CD1c-positive myeloid dendritic cell (primary cell): Measurements from ENCODE around the gene RNF113B.

ENCODE experiments used
- DNase-seq: peaks from one replicate; pipeline ENCODE4 v3.0.0-alpha.2; 2016; ENCODE audit errors: extremely low spot score

The RNF113B gene

DNA sequence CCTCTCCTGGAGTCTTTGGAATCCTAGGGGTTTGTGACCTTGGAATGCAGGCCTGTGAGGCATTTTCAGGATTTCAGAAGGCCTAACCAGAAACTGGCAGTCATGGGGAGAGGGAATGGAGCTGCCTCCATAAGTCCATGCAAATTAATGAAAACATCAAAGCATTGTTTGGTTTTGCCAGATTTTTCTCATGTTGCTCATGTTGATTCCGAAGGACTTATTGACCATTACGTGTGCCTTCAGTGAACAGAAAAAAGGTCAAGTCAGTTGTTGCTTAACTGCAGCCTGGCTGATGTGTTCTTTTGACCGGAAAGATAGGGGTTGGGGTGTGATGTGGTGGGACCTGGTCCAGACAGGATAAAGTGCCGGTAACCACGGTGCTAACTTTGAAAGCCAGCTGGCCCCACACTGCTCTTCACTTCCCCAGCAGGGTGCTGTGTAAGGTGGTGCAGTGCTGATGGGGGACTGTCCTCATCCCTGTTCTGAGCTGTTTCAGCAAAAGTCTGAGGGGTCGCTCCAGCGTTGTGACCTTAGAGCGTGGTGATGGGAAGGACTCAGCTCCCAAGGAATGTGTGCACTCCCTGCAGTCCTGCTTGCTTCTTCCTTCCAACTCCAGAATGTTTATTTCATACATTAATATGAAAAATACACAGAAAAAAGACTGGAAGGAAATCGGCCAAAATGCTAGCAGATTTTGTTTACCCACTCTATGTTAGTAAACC, 3.5 kb downstream of the RNF113B start:
- no peak for DNase-seq

DNA sequence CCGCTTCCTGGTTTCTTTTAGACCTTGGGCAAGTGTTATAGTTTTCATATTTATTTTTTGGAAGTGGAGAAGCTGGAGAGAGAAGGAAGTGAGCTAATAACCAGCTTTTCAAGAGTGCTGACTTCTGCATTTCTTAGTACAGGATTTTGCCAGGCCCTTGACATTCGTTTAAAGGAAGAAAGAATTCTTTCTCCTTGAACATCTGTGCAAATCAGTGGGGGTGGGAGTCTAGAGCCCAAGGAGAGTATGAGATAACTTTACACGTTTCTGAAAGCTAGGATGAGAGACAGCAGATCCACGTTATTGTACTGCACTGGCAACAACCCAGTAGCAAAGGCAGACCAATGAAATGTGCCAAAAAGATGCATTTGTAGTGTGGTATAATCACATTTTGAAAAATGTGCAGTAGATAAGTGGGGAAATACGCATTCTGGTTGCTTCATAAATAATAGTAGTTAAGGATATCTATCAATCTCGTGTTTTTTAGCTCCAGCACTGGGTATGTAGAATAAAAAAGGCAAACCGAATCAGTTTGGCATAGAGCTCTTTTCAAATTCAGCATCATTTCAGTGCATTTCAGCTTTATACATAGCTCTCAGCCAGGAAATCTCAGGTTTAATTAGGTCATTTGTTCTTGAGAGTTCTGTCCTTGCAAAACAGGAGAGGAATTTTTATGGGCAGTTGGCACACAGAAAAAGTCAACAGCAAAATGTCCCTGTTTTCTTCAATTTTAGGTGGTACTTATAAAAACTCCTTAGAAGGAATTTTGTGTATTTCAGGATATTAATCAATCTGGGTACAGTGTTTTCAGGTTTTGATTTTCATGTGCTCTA, 4.3 kb downstream of the RNF113B start:
- no peak for DNase-seq

- no peak for DNase-seq
These were observed 5.0 kb downstream of the RNF113B start for GRCh38 chr13:98171900-98172589.

DNA sequence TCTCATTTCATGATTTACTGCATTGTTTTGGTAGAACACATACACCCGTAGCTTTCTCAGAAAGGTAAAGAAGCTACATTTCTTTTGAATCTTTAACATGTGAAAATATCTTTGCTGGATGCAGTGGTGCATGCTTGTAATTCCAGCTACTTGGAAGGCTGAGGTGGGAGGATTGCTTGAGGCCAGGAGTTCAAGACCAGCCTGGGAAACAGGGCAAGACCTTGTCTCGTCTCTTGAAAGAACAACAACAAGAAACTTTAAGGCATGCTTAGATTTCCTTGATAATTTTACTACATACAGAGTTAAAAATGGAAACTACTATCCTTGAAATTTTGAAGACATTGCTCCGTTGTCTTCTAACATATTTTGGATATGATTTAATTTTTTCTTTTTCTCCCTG, 7.7 kb downstream of the RNF113B start:
- no peak for DNase-seq

- no peak for DNase-seq
These were observed 14.1 kb downstream of the RNF113B start for GRCh38 chr13:98162935-98163334.

GRCh38 chr13:98158172-98158899, 18.7 kb downstream of the RNF113B start:
- no peak for DNase-seq

- DNase-seq = no peak
These were observed 19.5 kb downstream of the RNF113B start for GRCh38 chr13:98157609-98158008.

- DNase-seq = no peak
These were observed 19.9 kb downstream of the RNF113B start for GRCh38 chr13:98157188-98157587.

GRCh38 chr13:98156259-98156658, 20.8 kb downstream of the RNF113B start:
- DNase-seq = no peak

GRCh38 chr13:98155475-98156109, 21.5 kb downstream of the RNF113B start:
- no peak for DNase-seq

GRCh38 chr13:98150832-98151479, 26.1 kb downstream of the RNF113B start:
- no peak for DNase-seq

GRCh38 chr13:98147521-98147920, 29.5 kb downstream of the RNF113B start:
- DNase-seq = no peak

DNA sequence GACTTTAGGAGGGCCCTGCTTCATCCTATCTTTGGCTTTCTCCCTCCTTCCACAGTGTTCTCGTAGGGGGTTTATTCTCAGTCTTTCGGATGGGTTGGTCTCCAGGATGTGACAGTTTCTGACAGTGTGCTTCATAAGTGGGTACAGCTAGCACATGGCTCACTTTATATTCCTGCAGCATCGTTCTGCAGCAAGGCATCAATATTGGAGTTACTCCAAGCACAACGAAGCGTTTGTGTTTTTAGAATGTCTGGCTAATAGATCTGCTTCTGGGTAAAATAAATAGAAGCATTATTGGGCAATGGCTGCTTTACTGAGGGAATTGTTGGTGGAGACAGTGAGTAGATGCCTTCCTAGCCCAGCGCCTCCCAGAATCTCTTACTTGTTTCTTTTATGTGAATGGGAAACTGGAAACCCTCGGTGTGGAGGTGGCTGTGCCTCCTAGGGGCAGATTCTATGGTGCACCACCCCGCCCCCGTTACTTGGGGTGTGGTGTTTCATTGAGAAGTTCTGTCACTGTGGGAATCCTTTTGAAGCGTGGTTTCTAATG, 32.2 kb downstream of the RNF113B start:
- no peak for DNase-seq

DNA sequence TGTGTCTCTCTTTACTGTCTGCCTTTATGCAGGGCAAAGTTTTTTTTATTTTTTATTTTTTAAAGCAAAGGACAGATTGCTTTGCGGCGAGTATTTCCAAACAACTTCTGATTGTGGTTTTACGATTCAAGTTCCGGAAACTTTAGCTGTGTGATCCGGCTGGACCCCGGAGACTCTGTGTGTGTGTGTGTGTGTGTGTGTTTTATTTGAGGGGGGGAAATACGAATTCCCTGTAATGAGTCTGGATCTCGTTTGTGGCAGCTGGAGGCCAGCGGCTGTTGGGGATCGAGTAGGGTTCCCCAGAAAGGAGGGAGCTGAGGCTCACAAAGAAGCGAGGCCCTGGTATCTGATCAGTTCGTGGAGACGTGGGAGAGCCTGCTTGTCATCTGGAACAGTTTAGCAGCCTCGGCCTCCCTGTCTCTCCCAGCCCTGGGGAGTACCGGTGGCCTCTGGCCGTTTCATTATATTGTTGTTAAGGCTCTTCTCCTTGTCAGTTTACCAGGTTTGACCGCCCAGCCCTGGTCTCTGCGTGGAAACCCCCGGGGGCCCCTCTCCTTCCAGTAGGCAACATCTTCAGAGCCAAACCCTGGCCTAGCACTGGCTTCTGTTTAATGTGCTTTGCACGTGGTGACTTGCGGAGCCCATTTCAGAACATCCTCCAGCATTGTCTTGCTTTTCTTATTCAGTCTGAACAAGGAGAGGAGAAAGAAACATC, 32.9 kb downstream of the RNF113B start:
- no peak for DNase-seq

GRCh38 chr13:98143601-98144026, 33.5 kb downstream of the RNF113B start:
- peak; percentile 53 for DNase-seq

- no peak for DNase-seq
These were observed 33.9 kb downstream of the RNF113B start for GRCh38 chr13:98143157-98143553.

- DNase-seq = peak; percentile 28
These were observed 34.5 kb downstream of the RNF113B start, which contains the start of gene FARP1 for GRCh38 chr13:98142380-98143156. Gene FARP1, plus strand, starts transcription at chr13:98143094. Its CDS starts 70,149 bp downstream, at chr13:98213243.

- no peak for DNase-seq
These were observed 35.3 kb downstream of the RNF113B start for GRCh38 chr13:98141509-98142379.
